ENCODE results near the gene ZFP36L1. TPM values are rescaled to one million over a fixed set of nuclear protein-coding genes. Genes with fewer than 3 reads are reported as not detected.

The ZFP36L1 gene
- total and polyA plus RNA-seq, 4 donors: 35.3 to 388 (median 175) TPM

GRCh38 chr14:68794851-68795596 is 2.2 kb upstream of the ZFP36L1 start:
- Histone ChIP-seq H3K36me3 (ENCODE audit: control insufficient read depth in 1 of 2, insufficient read depth in 2 of 2, low read length in 1 of 2) (peaks cover 0 to 2% of the 10 kb centered on the region in 2 donors), H3K27me3 (ENCODE audit: control insufficient read depth in 1 of 2, insufficient read depth in 2 of 2, low read length in 1 of 2) (peaks cover 0 to 2% of the 10 kb centered on the region in 2 donors), H3K27ac (ENCODE audit: low read depth in 1 of 2, low read length in 2 of 2) (peak overlapping the region; percentile 100), H3K9me3 (ENCODE audit: control insufficient read depth, low read length) (no peaks in the 10 kb centered on the region), H3K4me1 (ENCODE audit: control insufficient read depth in 1 of 2, insufficient read depth in 2 of 2, low read length in 2 of 2) (no peaks in the 10 kb centered on the region), H3K4me3 (ENCODE audit: low read length in 2 of 2) (peak overlapping the region; percentile 82 to 95)
- DNase-seq (peak in 1 of 2 donors; percentile 77), ATAC-seq (ENCODE audit: low FRiP score) (peak; percentile 47)
- 0 to 1% methylated on average over 28 to 36 of the region's 36 CpGs for WGBS, 2 donors
- intact Hi-C loops (cut with DNase I): loop anchor here (1.0 to 5.0 kb wide), 5 partner anchors 21 to 403 kb away; no protein-coding TSS in a partner anchor

GRCh38 chr14:68794130-68794850 is 1.4 kb upstream of the ZFP36L1 start:
- H3K4me1 ChIP-seq (ENCODE audit: control insufficient read depth in 1 of 2, insufficient read depth in 2 of 2, low read length in 2 of 2): peaks cover 0 to 3% of the 10 kb centered on the region in 2 donors
- peak overlapping the region; percentile 96 to 100 for H3K27ac ChIP-seq (ENCODE audit: low read depth in 1 of 2, low read length in 2 of 2)
- peaks cover 0 to 2% of the 10 kb centered on the region in 2 donors for H3K27me3 ChIP-seq (ENCODE audit: control insufficient read depth in 1 of 2, insufficient read depth in 2 of 2, low read length in 1 of 2)
- WGBS, 2 donors: 0 to 1% methylated on average over 41 of the region's 41 CpGs
- H3K9me3 ChIP-seq (ENCODE audit: control insufficient read depth, low read length): no peaks in the 10 kb centered on the region
- DNase-seq: peak; percentile 93 to 96
- peak overlapping the region; percentile 82 to 95 for H3K4me3 ChIP-seq (ENCODE audit: low read length in 2 of 2)
- peak; percentile 73 for ATAC-seq (ENCODE audit: low FRiP score)
- intact Hi-C loops (cut with DNase I): loop anchor here (5.0 kb wide), 4 partner anchors 247 to 402 kb away; no protein-coding TSS in a partner anchor
- peaks cover 0 to 2% of the 10 kb centered on the region in 2 donors for H3K36me3 ChIP-seq (ENCODE audit: control insufficient read depth in 1 of 2, insufficient read depth in 2 of 2, low read length in 1 of 2)

GRCh38 chr14:68793734-68794129 is 865 bp upstream of the ZFP36L1 start:
- peaks cover 0 to 6% of the 10 kb centered on the region in 2 donors for H3K4me1 ChIP-seq (ENCODE audit: control insufficient read depth in 1 of 2, insufficient read depth in 2 of 2, low read length in 2 of 2)
- H3K9me3 ChIP-seq (ENCODE audit: control insufficient read depth, low read length): no peaks in the 10 kb centered on the region
- intact Hi-C loops (cut with DNase I): loop anchor here (2.0 to 5.0 kb wide), 5 partner anchors 167 to 401 kb away; no protein-coding TSS in a partner anchor
- peak overlapping the region; percentile 52 to 73 for H3K4me3 ChIP-seq (ENCODE audit: low read length in 2 of 2)
- peak overlapping the region; percentile 96 to 100 for H3K27ac ChIP-seq (ENCODE audit: low read depth in 1 of 2, low read length in 2 of 2)
- peaks cover 0 to 2% of the 10 kb centered on the region in 2 donors for H3K36me3 ChIP-seq (ENCODE audit: control insufficient read depth in 1 of 2, insufficient read depth in 2 of 2, low read length in 1 of 2)
- DNase-seq (peak in 1 of 2 donors; percentile 88), ATAC-seq (ENCODE audit: low FRiP score) (peak; percentile 24)
- H3K27me3 ChIP-seq (ENCODE audit: control insufficient read depth in 1 of 2, insufficient read depth in 2 of 2, low read length in 1 of 2): peaks cover 0 to 2% of the 10 kb centered on the region in 2 donors
- WGBS, 2 donors: 1% methylated on average over 33 of the region's 33 CpGs

DNA sequence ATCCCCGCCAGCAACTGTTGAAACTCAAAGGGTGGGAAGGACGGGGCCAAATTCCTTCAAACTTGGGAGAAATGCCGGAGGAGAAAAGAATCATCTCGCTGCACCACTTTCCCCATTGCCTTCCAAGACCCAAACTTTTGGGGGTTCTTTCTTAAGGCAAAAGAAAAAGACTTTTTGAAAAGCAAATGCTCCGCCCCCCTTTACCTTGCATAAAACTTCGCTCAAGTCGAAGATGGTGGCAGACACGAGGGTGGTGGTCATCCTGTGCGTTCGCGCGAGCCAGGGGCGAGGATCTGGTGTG is 239 bp downstream of the ZFP36L1 start:
- DNase-seq: no peak
- peaks cover 0 to 2% of the 10 kb centered on the region in 2 donors for H3K27me3 ChIP-seq (ENCODE audit: control insufficient read depth in 1 of 2, insufficient read depth in 2 of 2, low read length in 1 of 2)
- peaks cover 0 to 2% of the 10 kb centered on the region in 2 donors for H3K36me3 ChIP-seq (ENCODE audit: control insufficient read depth in 1 of 2, insufficient read depth in 2 of 2, low read length in 1 of 2)
- peak overlapping the region; percentile 73 to 89 for H3K4me3 ChIP-seq (ENCODE audit: low read length in 2 of 2)
- H3K9me3 ChIP-seq (ENCODE audit: control insufficient read depth, low read length): no peaks in the 10 kb centered on the region
- peaks cover 0 to 6% of the 10 kb centered on the region in 2 donors for H3K4me1 ChIP-seq (ENCODE audit: control insufficient read depth in 1 of 2, insufficient read depth in 2 of 2, low read length in 2 of 2)
- peak overlapping the region; percentile 82 to 83 for H3K27ac ChIP-seq (ENCODE audit: low read depth in 1 of 2, low read length in 2 of 2)
- no peak for ATAC-seq (ENCODE audit: low FRiP score)
- intact Hi-C loops (cut with DNase I): loop anchor here (2.0 to 5.0 kb wide), 5 partner anchors 166 to 400 kb away; no protein-coding TSS in a partner anchor
- WGBS, 2 donors: 1% methylated on average over 13 of the region's 13 CpGs

DNA sequence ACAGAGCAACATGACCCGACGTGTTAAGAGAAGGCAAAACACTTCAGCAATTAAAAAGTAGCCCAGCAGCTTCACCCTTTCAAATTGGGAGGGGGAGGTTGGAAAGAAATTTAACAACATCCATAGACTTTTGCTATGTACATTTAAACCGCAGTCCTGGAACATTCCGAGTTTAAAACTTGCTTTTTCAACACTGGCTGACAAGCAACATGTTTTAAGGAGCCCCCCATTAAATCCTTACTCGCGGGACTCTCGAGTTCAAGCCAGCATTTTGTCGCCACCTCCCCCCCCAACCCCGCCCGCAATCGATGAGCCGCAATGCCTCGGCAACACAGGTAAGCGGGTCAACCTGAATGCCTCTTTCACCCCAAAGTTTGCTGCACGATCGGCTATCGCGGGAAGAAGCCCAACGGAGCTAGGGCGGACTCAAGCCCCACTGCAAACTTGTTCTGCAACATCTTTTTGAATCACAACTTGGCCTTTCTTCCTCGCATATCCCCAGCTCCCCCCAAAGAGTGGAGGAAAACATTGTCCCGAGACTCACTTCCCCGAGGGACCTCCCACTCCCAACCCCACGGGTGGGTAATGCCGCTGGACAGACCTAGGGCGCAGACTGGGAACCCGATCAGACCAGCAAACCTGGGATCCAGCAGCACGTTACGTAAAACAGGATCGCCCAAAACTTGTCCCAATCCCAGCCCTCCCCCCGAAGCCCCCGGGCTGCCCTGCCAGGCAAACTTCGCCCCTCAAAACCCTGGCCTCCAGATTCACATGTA is 777 bp downstream of the ZFP36L1 start:
- Histone ChIP-seq H3K27me3 (ENCODE audit: control insufficient read depth in 1 of 2, insufficient read depth in 2 of 2, low read length in 1 of 2) (peaks cover 0 to 2% of the 10 kb centered on the region in 2 donors), H3K27ac (ENCODE audit: low read depth in 1 of 2, low read length in 2 of 2) (peak overlapping the region; percentile 82 to 83), H3K4me1 (ENCODE audit: control insufficient read depth in 1 of 2, insufficient read depth in 2 of 2, low read length in 2 of 2) (peaks cover 0 to 6% of the 10 kb centered on the region in 2 donors), H3K4me3 (ENCODE audit: low read length in 2 of 2) (peak overlapping the region; percentile 73 to 89), H3K9me3 (ENCODE audit: control insufficient read depth, low read length) (no peaks in the 10 kb centered on the region), H3K36me3 (ENCODE audit: control insufficient read depth in 1 of 2, insufficient read depth in 2 of 2, low read length in 1 of 2) (peaks cover 0 to 2% of the 10 kb centered on the region in 2 donors)
- intact Hi-C loops (cut with DNase I): loop anchor here (2.0 to 5.0 kb wide), 5 partner anchors 165 to 400 kb away; no protein-coding TSS in a partner anchor
- 1% methylated on average over 33 of the region's 33 CpGs for WGBS, 2 donors
- ATAC-seq (ENCODE audit: low FRiP score) (no peak), DNase-seq (peak in 1 of 2 donors; percentile 64)

DNA sequence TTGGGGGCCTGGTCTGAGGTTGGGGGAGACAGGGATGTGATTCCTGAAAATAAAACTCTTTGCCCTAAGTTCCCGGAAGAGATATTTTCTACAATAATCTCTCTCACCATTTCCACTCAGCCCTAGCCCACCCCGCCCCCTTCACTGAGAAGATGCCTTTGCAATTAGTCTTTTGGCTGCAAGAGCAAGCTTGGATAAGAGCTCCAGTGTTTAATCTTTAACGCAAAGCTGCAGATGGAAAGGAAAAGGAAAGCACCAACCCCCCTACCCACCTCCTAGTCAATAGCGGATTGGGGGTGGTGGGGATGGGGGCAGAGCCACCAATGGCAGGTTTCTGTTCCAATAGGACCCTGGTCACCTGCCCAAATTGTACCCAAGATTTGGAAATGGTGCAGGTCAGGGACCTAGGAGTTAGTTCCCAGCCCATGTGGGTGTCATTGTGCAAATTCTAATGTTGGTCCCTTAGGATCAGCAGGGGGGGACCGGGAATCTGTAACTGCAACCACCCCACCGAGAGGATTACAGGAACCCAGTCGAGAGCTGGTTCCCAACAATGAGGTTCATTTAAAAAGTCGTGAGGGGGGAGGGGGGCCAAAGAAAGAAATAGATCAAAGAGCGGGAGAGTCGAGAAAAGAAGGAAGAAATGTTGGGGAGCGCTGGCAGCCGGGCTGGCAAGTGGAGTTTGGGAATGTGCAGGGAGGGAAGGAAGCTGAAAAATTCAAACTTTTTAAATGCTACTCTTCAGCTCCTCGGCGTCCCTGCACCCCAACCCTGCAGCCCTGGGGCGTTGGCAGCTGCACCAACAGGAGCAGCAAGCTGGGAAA is 1.6 kb downstream of the ZFP36L1 start:
- DNase-seq: peak in 1 of 2 donors; percentile 59
- Histone ChIP-seq H3K4me1 (ENCODE audit: control insufficient read depth in 1 of 2, insufficient read depth in 2 of 2, low read length in 2 of 2) (peaks cover 0 to 6% of the 10 kb centered on the region in 2 donors), H3K36me3 (ENCODE audit: control insufficient read depth in 1 of 2, insufficient read depth in 2 of 2, low read length in 1 of 2) (peaks cover 0 to 2% of the 10 kb centered on the region in 2 donors), H3K27me3 (ENCODE audit: control insufficient read depth in 1 of 2, insufficient read depth in 2 of 2, low read length in 1 of 2) (peaks cover 0 to 2% of the 10 kb centered on the region in 2 donors), H3K27ac (ENCODE audit: low read depth in 1 of 2, low read length in 2 of 2) (peak overlapping the region in 1 of 2 donors; percentile 82), H3K4me3 (ENCODE audit: low read length in 2 of 2) (peak overlapping the region; percentile 73 to 89), H3K9me3 (ENCODE audit: control insufficient read depth, low read length) (no peaks in the 10 kb centered on the region)
- 0 to 1% methylated on average over 15 of the region's 15 CpGs for WGBS, 2 donors
- intact Hi-C loops (cut with DNase I): loop anchor here (5.0 kb wide), 4 partner anchors 244 to 399 kb away; no protein-coding TSS in a partner anchor
- ATAC-seq (ENCODE audit: low FRiP score): no peak

GRCh38 chr14:68790644-68791077 is 2.2 kb downstream of the ZFP36L1 start:
- peaks cover 0 to 2% of the 10 kb centered on the region in 2 donors for H3K27me3 ChIP-seq (ENCODE audit: control insufficient read depth in 1 of 2, insufficient read depth in 2 of 2, low read length in 1 of 2)
- peak overlapping the region; percentile 20 to 82 for H3K27ac ChIP-seq (ENCODE audit: low read depth in 1 of 2, low read length in 2 of 2)
- intact Hi-C loops (cut with DNase I): loop anchor here (5.0 kb wide), 4 partner anchors 243 to 398 kb away; no protein-coding TSS in a partner anchor
- no peak for ATAC-seq (ENCODE audit: low FRiP score)
- WGBS, 2 donors: 1 to 2% methylated on average over 8 of the region's 8 CpGs
- peaks cover 0 to 6% of the 10 kb centered on the region in 2 donors for H3K4me1 ChIP-seq (ENCODE audit: control insufficient read depth in 1 of 2, insufficient read depth in 2 of 2, low read length in 2 of 2)
- H3K9me3 ChIP-seq (ENCODE audit: control insufficient read depth, low read length): no peaks in the 10 kb centered on the region
- H3K36me3 ChIP-seq (ENCODE audit: control insufficient read depth in 1 of 2, insufficient read depth in 2 of 2, low read length in 1 of 2): peaks cover 0 to 2% of the 10 kb centered on the region in 2 donors
- no peak for DNase-seq
- peak overlapping the region; percentile 73 to 89 for H3K4me3 ChIP-seq (ENCODE audit: low read length in 2 of 2)

Measured in aorta (tissue), 5 donors.